OCI-LY3 (cell line): ENCODE measurements around the gene DLK1.

ENCODE experiments used
- EZH2phosphoT487 ChIP-seq: fragments of 200-600 bp; shearing (Covaris generic); IDR thresholded peaks from 2 replicates; pipeline ENCODE4 v1.6.1; 2018; ENCODE audit warnings: antibody characterized with exemption, mixed run types, low read depth
- TF ChIP-seq, protein P1 (sequence below): fragments of 200-600, 300-600 bp; sonication (generic); IDR thresholded peaks from 2 replicates; pipeline ENCODE4 v1.5.1; 2014; ENCODE audit warnings: antibody characterized with exemption, low read length, low read depth

- TF ChIP-seq, protein P1, sequence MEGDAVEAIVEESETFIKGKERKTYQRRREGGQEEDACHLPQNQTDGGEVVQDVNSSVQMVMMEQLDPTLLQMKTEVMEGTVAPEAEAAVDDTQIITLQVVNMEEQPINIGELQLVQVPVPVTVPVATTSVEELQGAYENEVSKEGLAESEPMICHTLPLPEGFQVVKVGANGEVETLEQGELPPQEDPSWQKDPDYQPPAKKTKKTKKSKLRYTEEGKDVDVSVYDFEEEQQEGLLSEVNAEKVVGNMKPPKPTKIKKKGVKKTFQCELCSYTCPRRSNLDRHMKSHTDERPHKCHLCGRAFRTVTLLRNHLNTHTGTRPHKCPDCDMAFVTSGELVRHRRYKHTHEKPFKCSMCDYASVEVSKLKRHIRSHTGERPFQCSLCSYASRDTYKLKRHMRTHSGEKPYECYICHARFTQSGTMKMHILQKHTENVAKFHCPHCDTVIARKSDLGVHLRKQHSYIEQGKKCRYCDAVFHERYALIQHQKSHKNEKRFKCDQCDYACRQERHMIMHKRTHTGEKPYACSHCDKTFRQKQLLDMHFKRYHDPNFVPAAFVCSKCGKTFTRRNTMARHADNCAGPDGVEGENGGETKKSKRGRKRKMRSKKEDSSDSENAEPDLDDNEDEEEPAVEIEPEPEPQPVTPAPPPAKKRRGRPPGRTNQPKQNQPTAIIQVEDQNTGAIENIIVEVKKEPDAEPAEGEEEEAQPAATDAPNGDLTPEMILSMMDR = no peak
- no peak for TF ChIP-seq EZH2phosphoT487
Measured at GRCh38 chr14:100773331-100774163, 46.9 kb downstream of the DLK1 start.
